ENCODE data around the gene LDLRAD4.

DNA sequence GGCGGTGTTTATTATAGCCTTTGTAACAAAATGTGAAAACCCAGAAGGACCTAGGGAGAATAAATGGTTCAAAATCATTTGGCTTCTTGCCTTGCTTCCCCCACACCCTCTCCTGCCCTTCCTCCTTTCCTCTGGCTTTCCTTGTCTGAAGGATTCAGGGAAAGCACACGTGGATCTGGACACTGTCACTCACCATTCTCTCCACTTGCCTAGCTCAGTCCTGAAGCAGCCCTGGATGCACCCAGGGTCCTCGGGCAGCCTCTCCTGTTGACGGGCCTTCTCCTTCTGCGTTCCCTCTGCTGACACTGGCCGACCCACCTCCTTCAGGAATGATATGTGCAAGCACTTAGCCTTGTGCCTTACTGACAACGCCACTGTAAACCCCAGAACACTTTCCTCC is 439.4 kb downstream of the LDLRAD4 start:
- TF ChIP-seq YY1 (IDR thresholded peaks at IDR 0.05; ENCODE audit: low read depth), result no peak
- no peak for TF ChIP-seq TCF12 (IDR thresholded peaks at IDR 0.05; ENCODE audit: low read depth)
- no peak for TF ChIP-seq CEBPB (IDR thresholded peaks at IDR 0.05)
- TF ChIP-seq, protein P1, sequence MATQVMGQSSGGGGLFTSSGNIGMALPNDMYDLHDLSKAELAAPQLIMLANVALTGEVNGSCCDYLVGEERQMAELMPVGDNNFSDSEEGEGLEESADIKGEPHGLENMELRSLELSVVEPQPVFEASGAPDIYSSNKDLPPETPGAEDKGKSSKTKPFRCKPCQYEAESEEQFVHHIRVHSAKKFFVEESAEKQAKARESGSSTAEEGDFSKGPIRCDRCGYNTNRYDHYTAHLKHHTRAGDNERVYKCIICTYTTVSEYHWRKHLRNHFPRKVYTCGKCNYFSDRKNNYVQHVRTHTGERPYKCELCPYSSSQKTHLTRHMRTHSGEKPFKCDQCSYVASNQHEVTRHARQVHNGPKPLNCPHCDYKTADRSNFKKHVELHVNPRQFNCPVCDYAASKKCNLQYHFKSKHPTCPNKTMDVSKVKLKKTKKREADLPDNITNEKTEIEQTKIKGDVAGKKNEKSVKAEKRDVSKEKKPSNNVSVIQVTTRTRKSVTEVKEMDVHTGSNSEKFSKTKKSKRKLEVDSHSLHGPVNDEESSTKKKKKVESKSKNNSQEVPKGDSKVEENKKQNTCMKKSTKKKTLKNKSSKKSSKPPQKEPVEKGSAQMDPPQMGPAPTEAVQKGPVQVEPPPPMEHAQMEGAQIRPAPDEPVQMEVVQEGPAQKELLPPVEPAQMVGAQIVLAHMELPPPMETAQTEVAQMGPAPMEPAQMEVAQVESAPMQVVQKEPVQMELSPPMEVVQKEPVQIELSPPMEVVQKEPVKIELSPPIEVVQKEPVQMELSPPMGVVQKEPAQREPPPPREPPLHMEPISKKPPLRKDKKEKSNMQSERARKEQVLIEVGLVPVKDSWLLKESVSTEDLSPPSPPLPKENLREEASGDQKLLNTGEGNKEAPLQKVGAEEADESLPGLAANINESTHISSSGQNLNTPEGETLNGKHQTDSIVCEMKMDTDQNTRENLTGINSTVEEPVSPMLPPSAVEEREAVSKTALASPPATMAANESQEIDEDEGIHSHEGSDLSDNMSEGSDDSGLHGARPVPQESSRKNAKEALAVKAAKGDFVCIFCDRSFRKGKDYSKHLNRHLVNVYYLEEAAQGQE (IDR thresholded peaks at IDR 0.05; ENCODE audit: low read depth), result no peak
- TF ChIP-seq EP300 (IDR thresholded peaks at IDR 0.05; ENCODE audit: borderline replicate concordance), result no peak
